ENCODE results near the gene REV3L. TPM values are rescaled to one million over a fixed set of nuclear protein-coding genes. Genes with fewer than 3 reads are reported as not detected.

Gene REV3L
- total and polyA plus RNA-seq, 2 donors (not counting 3 experiments of a cell fraction or from before 2014, with no cell fraction given): 6.0 to 22.7 TPM

DNA sequence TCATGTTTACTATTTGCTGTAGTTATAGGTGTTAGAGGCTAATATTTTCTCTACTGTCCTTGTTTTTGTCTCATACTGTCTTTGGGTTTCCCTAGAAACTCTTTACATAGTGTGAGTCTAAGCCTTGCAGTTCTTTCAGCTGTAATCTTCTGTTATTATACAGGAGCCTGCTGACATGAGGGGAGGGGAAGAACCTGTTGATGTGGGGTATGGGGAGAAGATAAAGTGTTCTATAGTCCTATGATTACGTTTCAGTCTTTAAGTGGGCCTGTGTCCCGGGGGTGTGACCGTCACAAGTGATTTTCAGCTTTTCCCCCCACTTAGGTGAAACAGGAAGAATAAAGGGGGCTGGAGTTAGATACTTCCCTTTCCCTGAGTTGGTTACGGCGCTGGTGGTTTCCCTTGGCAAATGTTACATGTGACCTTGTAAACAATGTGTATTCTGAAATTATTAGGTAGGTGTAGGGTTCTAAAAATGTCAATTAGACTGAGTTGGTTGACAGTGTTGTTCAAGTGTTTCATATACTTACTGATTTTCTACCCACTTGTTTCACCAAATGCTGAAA lies 41.3 kb downstream of the REV3L start:
- TF ChIP-seq POLR2A (IDR thresholded peaks at IDR 0.05; ENCODE audit: low read depth, low read length): no peak
- TF ChIP-seq GATA2 (IDR thresholded peaks at IDR 0.05; ENCODE audit: insufficient read depth, insufficient read length, low read depth, low read length): no peak
- TF ChIP-seq MYC (IDR thresholded peaks at IDR 0.05; ENCODE audit: low read depth, low read length): no peak
- no peak for TF ChIP-seq EZH2 (IDR thresholded peaks at IDR 0.05; ENCODE audit: borderline replicate concordance, low read depth, low read length, severe bottlenecking)
- no peak for TF ChIP-seq POLR2AphosphoS5 (IDR thresholded peaks at IDR 0.05; ENCODE audit: insufficient read depth, low read depth, low read length)
- TF ChIP-seq, protein P1, sequence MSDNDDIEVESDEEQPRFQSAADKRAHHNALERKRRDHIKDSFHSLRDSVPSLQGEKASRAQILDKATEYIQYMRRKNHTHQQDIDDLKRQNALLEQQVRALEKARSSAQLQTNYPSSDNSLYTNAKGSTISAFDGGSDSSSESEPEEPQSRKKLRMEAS (IDR thresholded peaks at IDR 0.05; ENCODE audit: insufficient read depth, insufficient read length): no peak
- no peak for TF ChIP-seq JUN (IDR thresholded peaks at IDR 0.05; ENCODE audit: borderline replicate concordance, insufficient read depth, insufficient read length, low read depth)
- TF ChIP-seq, protein P2, sequence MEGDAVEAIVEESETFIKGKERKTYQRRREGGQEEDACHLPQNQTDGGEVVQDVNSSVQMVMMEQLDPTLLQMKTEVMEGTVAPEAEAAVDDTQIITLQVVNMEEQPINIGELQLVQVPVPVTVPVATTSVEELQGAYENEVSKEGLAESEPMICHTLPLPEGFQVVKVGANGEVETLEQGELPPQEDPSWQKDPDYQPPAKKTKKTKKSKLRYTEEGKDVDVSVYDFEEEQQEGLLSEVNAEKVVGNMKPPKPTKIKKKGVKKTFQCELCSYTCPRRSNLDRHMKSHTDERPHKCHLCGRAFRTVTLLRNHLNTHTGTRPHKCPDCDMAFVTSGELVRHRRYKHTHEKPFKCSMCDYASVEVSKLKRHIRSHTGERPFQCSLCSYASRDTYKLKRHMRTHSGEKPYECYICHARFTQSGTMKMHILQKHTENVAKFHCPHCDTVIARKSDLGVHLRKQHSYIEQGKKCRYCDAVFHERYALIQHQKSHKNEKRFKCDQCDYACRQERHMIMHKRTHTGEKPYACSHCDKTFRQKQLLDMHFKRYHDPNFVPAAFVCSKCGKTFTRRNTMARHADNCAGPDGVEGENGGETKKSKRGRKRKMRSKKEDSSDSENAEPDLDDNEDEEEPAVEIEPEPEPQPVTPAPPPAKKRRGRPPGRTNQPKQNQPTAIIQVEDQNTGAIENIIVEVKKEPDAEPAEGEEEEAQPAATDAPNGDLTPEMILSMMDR (IDR thresholded peaks at IDR 0.05; ENCODE audit: extremely low read depth in 1 of 2, insufficient read depth in 1 of 2, low read depth in 1 of 2, low read length in 2 of 2): no peak
- TF ChIP-seq FOS (IDR thresholded peaks at IDR 0.05; ENCODE audit: borderline replicate concordance, insufficient read depth, low read length): no peak
- H3K4me3 ChIP-seq (replicated peaks in 1 of 3; ENCODE audit: insufficient read depth in 1 of 3, low read depth in 1 of 3, low read length in 3 of 3): no peak overlapping the region
- H4K20me1 ChIP-seq (replicated peaks; ENCODE audit: control insufficient read depth, extremely low read depth, insufficient read depth, low read length): no peaks in the 10 kb centered on the region
- H2AFZ ChIP-seq (ENCODE audit: low read depth, low read length): no peak overlapping the region
- no TSS peak for BruUV-seq (replicated peaks)
- ChIA-PET CTCF (no interaction called here), POLR2A (no interaction called here)
- peaks cover 18% of the 10 kb centered on the region for H3K4me1 ChIP-seq (ENCODE audit: control insufficient read depth, extremely low read depth, insufficient read depth, low read length)
- dilution Hi-C loops (cut with MboI; ENCODE audit: extremely low pct_ligation_motif_present, low sequenced_read_pairs): no loop called here
- FAIRE-seq: no peak
- no peaks in the 10 kb centered on the region for H3K9me1 ChIP-seq (replicated peaks; ENCODE audit: control insufficient read depth, extremely low read depth, insufficient read depth, low read length)
- no peaks in the 10 kb centered on the region for H3K36me3 ChIP-seq (ENCODE audit: control insufficient read depth in 2 of 2, extremely low read depth in 1 of 2, insufficient read depth in 2 of 2, low read length in 2 of 2)
- H3K27me3 ChIP-seq (ENCODE audit: control insufficient read depth in 2 of 2, insufficient read depth in 2 of 2, low read length in 2 of 2): no peaks in the 10 kb centered on the region
- no peak overlapping the region for H3K9ac ChIP-seq (replicated peaks; ENCODE audit: extremely low read depth, insufficient read depth, low read length)
- intact Hi-C loops (cut with micrococcal nuclease): no loop called here
- no peak overlapping the region for H3K4me2 ChIP-seq (ENCODE audit: insufficient read depth, low read length)
- H3K9me3 ChIP-seq (replicated peaks; ENCODE audit: control insufficient read depth, insufficient read depth, low read length): no peaks in the 10 kb centered on the region
- peaks cover 15% of the 10 kb centered on the region for H3K79me2 ChIP-seq (ENCODE audit: control insufficient read depth, insufficient read depth, low read length)
- no peak overlapping the region for H3K27ac ChIP-seq (ENCODE audit: insufficient read depth, low read depth, low read length)
- DNase-seq (ENCODE audit: low read depth, low spot score): no peak

Measured in endothelial cell of umbilical vein (primary cell).